Measurements from ENCODE around the gene RIMS1. TPM values are rescaled to one million over a fixed set of nuclear protein-coding genes. Genes with fewer than 3 reads are reported as not detected.
"Not testable (repeated sequence)": the region's sequence is repeated elsewhere in the genome, so short reads cannot be mapped to it uniquely, and the experiment has no call there.

RIMS1 gene
- total and polyA plus RNA-seq, 4 experiments from 2014 or later: not detected

- no peaks in the 10 kb centered on the region for H3K36me3 ChIP-seq (ENCODE audit: insufficient read depth, low read length)
- Mint-ChIP-seq H3K27ac (no peak overlapping the region), H3K4me3 (no peak overlapping the region), H3K36me3 (no peaks in the 10 kb centered on the region), H3K27me3 (no peaks in the 10 kb centered on the region), H3K4me1 (no peaks in the 10 kb centered on the region), H3K9me3 (peaks cover 0 to 6% (median 2%) of the 10 kb centered on the region in 8 donors)
- intact Hi-C loops (cut with micrococcal nuclease): no loop called here
- no peaks in the 10 kb centered on the region for H3K27me3 ChIP-seq (ENCODE audit: insufficient read depth, low read length)
- no peak overlapping the region for H3K27ac ChIP-seq (ENCODE audit: low read depth, low read length)
- no peak for DNase-seq
- POLR2A ChIA-PET (ENCODE audit: partially characterized antibody): no interaction called here
- H3K9me3 ChIP-seq (ENCODE audit: control insufficient read depth in 1 of 2, low read length in 2 of 2): no peaks in the 10 kb centered on the region
- H3K4me3 ChIP-seq (ENCODE audit: low read length in 2 of 2): no peak overlapping the region
- no peaks in the 10 kb centered on the region for H3K4me1 ChIP-seq (ENCODE audit: insufficient read depth, low read length)
- CTCF ChIA-PET (ENCODE audit: partially characterized antibody): no interaction called here
Measured at GRCh38 chr6:71982389-71982788, 96.0 kb downstream of the RIMS1 start.

- Mint-ChIP-seq H3K4me3 (no peak overlapping the region), H3K27ac (no peak overlapping the region)
- intact Hi-C loops (cut with micrococcal nuclease): no loop called here
Measured at GRCh38 chr6:71983131-71983530, 96.8 kb downstream of the RIMS1 start.

GRCh38 chr6:71994705-71995271 is 108.4 kb downstream of the RIMS1 start:
- Mint-ChIP-seq H3K4me3 (no peak overlapping the region), H3K27ac (no peak overlapping the region), H3K4me1 (no peaks in the 10 kb centered on the region), H3K36me3 (no peaks in the 10 kb centered on the region), H3K27me3 (no peaks in the 10 kb centered on the region), H3K9me3 (peaks cover 0 to 4% (median 0%) of the 10 kb centered on the region in 8 donors)
- H3K27ac ChIP-seq (ENCODE audit: low read depth, low read length): no peak overlapping the region
- no peaks in the 10 kb centered on the region for H3K36me3 ChIP-seq (ENCODE audit: insufficient read depth, low read length)
- no peak for DNase-seq
- POLR2A ChIA-PET (ENCODE audit: partially characterized antibody): no interaction called here
- H3K9me3 ChIP-seq (ENCODE audit: control insufficient read depth in 1 of 2, low read length in 2 of 2): no peaks in the 10 kb centered on the region
- H3K4me3 ChIP-seq (ENCODE audit: low read length in 2 of 2): no peak overlapping the region
- H3K4me1 ChIP-seq (ENCODE audit: insufficient read depth, low read length): no peaks in the 10 kb centered on the region
- no peaks in the 10 kb centered on the region for H3K27me3 ChIP-seq (ENCODE audit: insufficient read depth, low read length)
- intact Hi-C loops (cut with micrococcal nuclease): no loop called here
- CTCF ChIA-PET (ENCODE audit: partially characterized antibody): no interaction called here

More at GRCh38 chr6:71983131-71983530, 96.8 kb downstream of the RIMS1 start:
- Histone ChIP-seq H3K9me3 (ENCODE audit: control insufficient read depth in 1 of 2, low read length in 2 of 2) (no peaks in the 10 kb centered on the region), H3K4me1 (ENCODE audit: insufficient read depth, low read length) (no peaks in the 10 kb centered on the region), H3K27ac (ENCODE audit: low read depth, low read length) (no peak overlapping the region), H3K4me3 (ENCODE audit: low read length in 2 of 2) (no peak overlapping the region), H3K27me3 (ENCODE audit: insufficient read depth, low read length) (no peaks in the 10 kb centered on the region), H3K36me3 (ENCODE audit: insufficient read depth, low read length) (no peaks in the 10 kb centered on the region)
- ChIA-PET POLR2A (ENCODE audit: partially characterized antibody) (no interaction called here), CTCF (ENCODE audit: partially characterized antibody) (no interaction called here)
- no peak for DNase-seq
- Mint-ChIP-seq H3K36me3 (no peaks in the 10 kb centered on the region), H3K9me3 (peaks cover 0 to 6% (median 2%) of the 10 kb centered on the region in 8 donors), H3K4me1 (no peaks in the 10 kb centered on the region), H3K27me3 (no peaks in the 10 kb centered on the region)

GRCh38 chr6:71997341-71997740 is 111.0 kb downstream of the RIMS1 start:
- POLR2A ChIA-PET (ENCODE audit: partially characterized antibody): no interaction called here
- H3K4me3 ChIP-seq (ENCODE audit: low read length in 2 of 2): no peak overlapping the region
- CTCF ChIA-PET (ENCODE audit: partially characterized antibody): no interaction called here

GRCh38 chr6:72002415-72002814 is 116.1 kb downstream of the RIMS1 start:
- Mint-ChIP-seq H3K4me1 (no peaks in the 10 kb centered on the region), H3K27me3 (no peaks in the 10 kb centered on the region), H3K4me3 (no peak overlapping the region), H3K9me3 (peaks cover 3 to 13% (median 6%) of the 10 kb centered on the region in 8 donors), H3K36me3 (no peaks in the 10 kb centered on the region), H3K27ac (no peak overlapping the region)
- no peaks in the 10 kb centered on the region for H3K36me3 ChIP-seq (ENCODE audit: insufficient read depth, low read length)
- no peak overlapping the region for H3K27ac ChIP-seq (ENCODE audit: low read depth, low read length)
- peaks cover 0 to 4% of the 10 kb centered on the region in 2 donors for H3K9me3 ChIP-seq (ENCODE audit: control insufficient read depth in 1 of 2, low read length in 2 of 2)
- H3K27me3 ChIP-seq (ENCODE audit: insufficient read depth, low read length): no peaks in the 10 kb centered on the region
- H3K4me1 ChIP-seq (ENCODE audit: insufficient read depth, low read length): no peaks in the 10 kb centered on the region
- no peak for DNase-seq
- intact Hi-C loops (cut with micrococcal nuclease): no loop called here
- no peak overlapping the region for H3K4me3 ChIP-seq (ENCODE audit: low read length in 2 of 2)
- ChIA-PET CTCF (ENCODE audit: partially characterized antibody) (no interaction called here), POLR2A (ENCODE audit: partially characterized antibody) (no interaction called here)

More at GRCh38 chr6:71997341-71997740, 111.0 kb downstream of the RIMS1 start:
- H3K4me1 Mint-ChIP-seq: no peaks in the 10 kb centered on the region
- no peaks in the 10 kb centered on the region for H3K27me3 ChIP-seq (ENCODE audit: insufficient read depth, low read length)
- no peak overlapping the region for H3K27ac ChIP-seq (ENCODE audit: low read depth, low read length)
- no peaks in the 10 kb centered on the region for H3K36me3 ChIP-seq (ENCODE audit: insufficient read depth, low read length)
- no peak overlapping the region for H3K4me3 Mint-ChIP-seq
- H3K4me1 ChIP-seq (ENCODE audit: insufficient read depth, low read length): no peaks in the 10 kb centered on the region
- intact Hi-C loops (cut with micrococcal nuclease): no loop called here
- DNase-seq: no peak
- H3K9me3 ChIP-seq (ENCODE audit: control insufficient read depth in 1 of 2, low read length in 2 of 2): no peaks in the 10 kb centered on the region
- H3K27me3 Mint-ChIP-seq: no peaks in the 10 kb centered on the region
- H3K9me3 Mint-ChIP-seq: peaks cover 0 to 10% (median 1%) of the 10 kb centered on the region in 8 donors
- no peaks in the 10 kb centered on the region for H3K36me3 Mint-ChIP-seq
- H3K27ac Mint-ChIP-seq: no peak overlapping the region

- intact Hi-C loops (cut with micrococcal nuclease); H3K4me3 Mint-ChIP-seq; H3K36me3 ChIP-seq (ENCODE audit: insufficient read depth, low read length); DNase-seq; H3K27ac ChIP-seq (ENCODE audit: low read depth, low read length); H3K27me3 Mint-ChIP-seq; H3K27ac Mint-ChIP-seq; POLR2A ChIA-PET (ENCODE audit: partially characterized antibody); H3K4me1 Mint-ChIP-seq; H3K4me3 ChIP-seq (ENCODE audit: low read length in 2 of 2); CTCF ChIA-PET (ENCODE audit: partially characterized antibody); H3K36me3 Mint-ChIP-seq; H3K4me1 ChIP-seq (ENCODE audit: insufficient read depth, low read length); H3K9me3 ChIP-seq (ENCODE audit: control insufficient read depth in 1 of 2, low read length in 2 of 2); H3K27me3 ChIP-seq (ENCODE audit: insufficient read depth, low read length): not testable (repeated sequence)
- H3K9me3 Mint-ChIP-seq: peaks cover 2 to 18% (median 5%) of the 10 kb centered on the region in 8 donors
Measured at GRCh38 chr6:72006591-72006990, 120.2 kb downstream of the RIMS1 start.

GRCh38 chr6:72022830-72023229 is 136.5 kb downstream of the RIMS1 start:
- Histone ChIP-seq H3K4me3 (ENCODE audit: low read length in 2 of 2) (no peak overlapping the region), H3K36me3 (ENCODE audit: insufficient read depth, low read length) (no peaks in the 10 kb centered on the region), H3K9me3 (ENCODE audit: control insufficient read depth in 1 of 2, low read length in 2 of 2) (no peaks in the 10 kb centered on the region), H3K27me3 (ENCODE audit: insufficient read depth, low read length) (no peaks in the 10 kb centered on the region), H3K27ac (ENCODE audit: low read depth, low read length) (no peak overlapping the region), H3K4me1 (ENCODE audit: insufficient read depth, low read length) (no peaks in the 10 kb centered on the region)
- no peaks in the 10 kb centered on the region for H3K27me3 Mint-ChIP-seq
- H3K27ac Mint-ChIP-seq: no peak overlapping the region
- no peaks in the 10 kb centered on the region for H3K4me1 Mint-ChIP-seq
- no peaks in the 10 kb centered on the region for H3K36me3 Mint-ChIP-seq
- DNase-seq: no peak
- H3K9me3 Mint-ChIP-seq: peaks cover 0 to 6% (median 2%) of the 10 kb centered on the region in 8 donors
- intact Hi-C loops (cut with micrococcal nuclease): no loop called here
- POLR2A ChIA-PET (ENCODE audit: partially characterized antibody): no interaction called here
- CTCF ChIA-PET (ENCODE audit: partially characterized antibody): no interaction called here
- H3K4me3 Mint-ChIP-seq: no peak overlapping the region

- Histone ChIP-seq H3K9me3 (ENCODE audit: control insufficient read depth in 1 of 2, low read length in 2 of 2) (no peaks in the 10 kb centered on the region), H3K27ac (ENCODE audit: low read depth, low read length) (no peak overlapping the region), H3K4me1 (ENCODE audit: insufficient read depth, low read length) (no peaks in the 10 kb centered on the region), H3K27me3 (ENCODE audit: insufficient read depth, low read length) (no peaks in the 10 kb centered on the region), H3K36me3 (ENCODE audit: insufficient read depth, low read length) (no peaks in the 10 kb centered on the region), H3K4me3 (ENCODE audit: low read length in 2 of 2) (no peak overlapping the region)
- POLR2A ChIA-PET (ENCODE audit: partially characterized antibody): no interaction called here
- Mint-ChIP-seq H3K27ac (no peak overlapping the region), H3K36me3 (no peaks in the 10 kb centered on the region), H3K4me3 (no peak overlapping the region), H3K27me3 (no peaks in the 10 kb centered on the region), H3K9me3 (peaks cover 0 to 3% (median 0%) of the 10 kb centered on the region in 8 donors), H3K4me1 (no peaks in the 10 kb centered on the region)
- no peak for DNase-seq
- CTCF ChIA-PET (ENCODE audit: partially characterized antibody): no interaction called here
- intact Hi-C loops (cut with micrococcal nuclease): no loop called here
Measured at GRCh38 chr6:72031471-72031870, 145.1 kb downstream of the RIMS1 start.

All from CD4-positive, alpha-beta memory T cell (primary cell).